A673 (cell line): ENCODE data around the gene STIMATE. TPM values are rescaled to one million over a fixed set of nuclear protein-coding genes. Genes with fewer than 3 reads are reported as not detected.
A peak's percentile ranks its signal among the peaks of the same experiment; 100 is the strongest.

Source experiments
- BruUV-seq: library from RNA; stranded (reverse); fragments of 400-500 nt; replicated peaks from 2 replicates; lab custom pipeline; 2021; lab: Mats Ljungman, UMichigan
- CTCF ChIA-PET: fragments of 300-600 bp; sonication (Branson Sonifier 250); formaldehyde crosslinking; loops from one replicate; lab custom pipeline; 2022; ENCODE audit warnings: antibody characterized with exemption; lab: Charles Lee
- POLR2A ChIA-PET: fragments of 300-600 bp; sonication (Branson Sonifier 250); formaldehyde crosslinking; loops from one replicate; lab custom pipeline; 2022; ENCODE audit warnings: antibody characterized with exemption; ENCODE audit not compliant: low non-redundant PET; lab: Charles Lee
- DNase-seq: peaks from one replicate; pipeline ENCODE4 v3.0.0-alpha.2; 2015; ENCODE audit warnings: low spot score
- H3K27ac ChIP-seq: fragments of 200-600 bp; sonication (generic); 2 replicates; pipeline ENCODE4 v1.5.1; 2016; ENCODE audit warnings: mixed run types, low read depth, mild to moderate bottlenecking, mixed read lengths, antibody characterized with exemption, low read length; ENCODE audit not compliant: poor library complexity, severe bottlenecking
- H3K27me3 ChIP-seq: fragments of 200-600 bp; sonication (generic); replicated peaks from 2 replicates; pipeline ENCODE4 v1.6.1; 2017; ENCODE audit warnings: mixed run types, low read depth, mild to moderate bottlenecking, mixed read lengths, antibody characterized with exemption, low read length; ENCODE audit not compliant: insufficient read depth, poor library complexity
- H3K36me3 ChIP-seq: fragments of 200-600 bp; sonication (generic); 2 replicates; pipeline ENCODE4 v1.6.1; 2016; ENCODE audit warnings: mixed run types, mild to moderate bottlenecking, mixed read lengths, antibody characterized with exemption, low read length; ENCODE audit not compliant: insufficient read depth, poor library complexity, severe bottlenecking
- H3K4me1 ChIP-seq: fragments of 200-600 bp; sonication (generic); 2 replicates; pipeline ENCODE4 v1.6.1; 2017; ENCODE audit warnings: mixed run types, mild to moderate bottlenecking, mixed read lengths, antibody characterized with exemption, low read length; ENCODE audit not compliant: insufficient read depth, poor library complexity, severe bottlenecking
- H3K4me3 ChIP-seq: fragments of 200-600 bp; sonication (generic); 2 replicates; pipeline ENCODE4 v1.5.1; 2016; ENCODE audit warnings: low read depth, mixed run types, mild to moderate bottlenecking, mixed read lengths, low read length; ENCODE audit not compliant: poor library complexity, severe bottlenecking
- H3K9me3 ChIP-seq: fragments of 200-600 bp; sonication (generic); 2 replicates; pipeline ENCODE4 v1.6.1; 2016; ENCODE audit warnings: mixed run types, low read depth, mild to moderate bottlenecking, mixed read lengths, antibody characterized with exemption, low read length; ENCODE audit not compliant: poor library complexity, severe bottlenecking
- EZH2 ChIP-seq: fragments of 200-600 bp; sonication (generic); IDR thresholded peaks from 2 replicates; pipeline ENCODE4 v1.6.1; 2017; ENCODE audit warnings: borderline replicate concordance, low read depth, mild to moderate bottlenecking, mixed read lengths, antibody characterized with exemption, low read length; ENCODE audit not compliant: poor library complexity, severe bottlenecking
- intact Hi-C: fragments of 100-400 bp; cut with micrococcal nuclease; formaldehyde crosslinking; loops from one replicate; pipeline ENCODE4 v1.10.0; 2022; ENCODE audit not compliant: unreplicated experiment
- total RNA-seq: library from RNA; stranded (reverse); gene quantifications from 2 replicates; pipeline ENCODE4 v1.2.3, GENCODE V29; 2021
- TF ChIP-seq, protein P1 (sequence below): fragments of 300-800, 200-600 bp; sonication (generic); conservative IDR thresholded peaks from 2 replicates; pipeline ENCODE4 v1.5.1; 2017; ENCODE audit warnings: low read depth, mild to moderate bottlenecking, antibody characterized with exemption, low read length, moderate library complexity, mixed read lengths

The STIMATE gene
- total RNA-seq, 1 experiment from 2014 or later, result 11.3 TPM

DNA sequence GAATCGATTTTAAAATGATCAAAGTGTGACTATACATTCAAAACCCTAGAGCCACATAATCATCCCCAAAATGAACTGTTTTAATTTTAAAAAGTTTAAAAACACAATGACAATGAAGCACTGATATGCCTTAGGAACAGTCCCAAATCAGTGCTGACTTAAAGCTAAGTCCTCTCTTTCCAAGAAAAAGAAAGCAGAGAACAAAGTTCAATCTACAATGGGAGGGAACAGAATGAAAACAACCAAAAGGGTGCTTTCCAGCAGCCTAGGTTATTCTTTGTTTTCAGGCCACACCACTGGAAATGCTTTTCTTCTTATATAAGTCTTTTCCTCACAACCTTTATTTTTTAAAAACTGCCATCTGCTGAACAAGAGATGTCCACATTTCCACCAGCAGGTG is 7.2 kb upstream of the STIMATE start:
- no TSS peak for BruUV-seq
- Histone ChIP-seq H3K27ac (no peak overlapping the region), H3K9me3 (no peaks in the 10 kb centered on the region), H3K36me3 (no peaks in the 10 kb centered on the region), H3K4me3 (no peak overlapping the region), H3K27me3 (no peaks in the 10 kb centered on the region), H3K4me1 (no peaks in the 10 kb centered on the region)
- no peak for DNase-seq
- TF ChIP-seq, protein P1, sequence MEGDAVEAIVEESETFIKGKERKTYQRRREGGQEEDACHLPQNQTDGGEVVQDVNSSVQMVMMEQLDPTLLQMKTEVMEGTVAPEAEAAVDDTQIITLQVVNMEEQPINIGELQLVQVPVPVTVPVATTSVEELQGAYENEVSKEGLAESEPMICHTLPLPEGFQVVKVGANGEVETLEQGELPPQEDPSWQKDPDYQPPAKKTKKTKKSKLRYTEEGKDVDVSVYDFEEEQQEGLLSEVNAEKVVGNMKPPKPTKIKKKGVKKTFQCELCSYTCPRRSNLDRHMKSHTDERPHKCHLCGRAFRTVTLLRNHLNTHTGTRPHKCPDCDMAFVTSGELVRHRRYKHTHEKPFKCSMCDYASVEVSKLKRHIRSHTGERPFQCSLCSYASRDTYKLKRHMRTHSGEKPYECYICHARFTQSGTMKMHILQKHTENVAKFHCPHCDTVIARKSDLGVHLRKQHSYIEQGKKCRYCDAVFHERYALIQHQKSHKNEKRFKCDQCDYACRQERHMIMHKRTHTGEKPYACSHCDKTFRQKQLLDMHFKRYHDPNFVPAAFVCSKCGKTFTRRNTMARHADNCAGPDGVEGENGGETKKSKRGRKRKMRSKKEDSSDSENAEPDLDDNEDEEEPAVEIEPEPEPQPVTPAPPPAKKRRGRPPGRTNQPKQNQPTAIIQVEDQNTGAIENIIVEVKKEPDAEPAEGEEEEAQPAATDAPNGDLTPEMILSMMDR, result no peak
- no peak for TF ChIP-seq EZH2
- CTCF ChIA-PET, result no interaction called here
- POLR2A ChIA-PET, result no interaction called here
- intact Hi-C loops, result no loop called here

- Histone ChIP-seq H3K27ac (no peak overlapping the region), H3K27me3 (no peaks in the 10 kb centered on the region), H3K4me1 (no peaks in the 10 kb centered on the region), H3K36me3 (no peaks in the 10 kb centered on the region), H3K4me3 (no peak overlapping the region), H3K9me3 (no peaks in the 10 kb centered on the region)
- intact Hi-C loops, result no loop called here
- TF ChIP-seq EZH2, result no peak
- TF ChIP-seq, protein P1, result no peak
- CTCF ChIA-PET, result no interaction called here
- no peak for DNase-seq
- no TSS peak for BruUV-seq
- POLR2A ChIA-PET, result no interaction called here
These were observed 6.7 kb upstream of the STIMATE start for GRCh38 chr3:52904000-52904399.

- no peak for DNase-seq
- no TSS peak for BruUV-seq
These were observed 735 bp downstream of the STIMATE start for GRCh38 chr3:52896613-52897012.

More at GRCh38 chr3:52896613-52897012, 735 bp downstream of the STIMATE start:
- H3K4me3 ChIP-seq, result peak overlapping the region; percentile 61
- ChIA-PET POLR2A (no interaction called here), CTCF (no interaction called here)
- TF ChIP-seq, protein P1, result no peak
- TF ChIP-seq EZH2, result no peak
- intact Hi-C loops, result no loop called here
- H3K9me3 ChIP-seq, result no peaks in the 10 kb centered on the region
- H3K27me3 ChIP-seq, result no peaks in the 10 kb centered on the region
- H3K36me3 ChIP-seq, result no peaks in the 10 kb centered on the region
- H3K27ac ChIP-seq, result no peak overlapping the region
- H3K4me1 ChIP-seq, result no peaks in the 10 kb centered on the region
